ENCODE results near the gene VTI1A.
"Not testable (repeated sequence)": the region's sequence is repeated elsewhere in the genome, so short reads cannot be mapped to it uniquely, and the experiment has no call there.

Gene VTI1A

DNA sequence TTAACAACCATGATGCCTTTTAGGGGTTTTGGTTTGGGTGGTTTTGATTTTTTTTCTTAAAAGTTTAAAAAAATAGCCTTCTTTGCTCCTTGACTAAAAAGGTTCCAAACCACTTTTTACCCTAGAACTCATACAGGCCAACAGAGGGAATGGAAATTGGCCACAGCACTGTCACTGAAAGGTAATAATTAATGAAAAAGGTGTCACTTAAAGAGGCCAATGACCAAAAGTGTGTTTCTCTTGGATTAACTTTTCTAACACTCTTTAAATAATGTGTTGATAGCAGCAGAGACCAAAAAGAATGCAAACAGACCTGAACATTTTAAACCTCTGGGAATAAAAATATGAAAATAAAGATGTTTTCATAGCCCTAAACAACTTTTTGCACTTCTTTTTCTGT lies 282.0 kb downstream of the VTI1A start:
- DNase-seq: no peak

DNA sequence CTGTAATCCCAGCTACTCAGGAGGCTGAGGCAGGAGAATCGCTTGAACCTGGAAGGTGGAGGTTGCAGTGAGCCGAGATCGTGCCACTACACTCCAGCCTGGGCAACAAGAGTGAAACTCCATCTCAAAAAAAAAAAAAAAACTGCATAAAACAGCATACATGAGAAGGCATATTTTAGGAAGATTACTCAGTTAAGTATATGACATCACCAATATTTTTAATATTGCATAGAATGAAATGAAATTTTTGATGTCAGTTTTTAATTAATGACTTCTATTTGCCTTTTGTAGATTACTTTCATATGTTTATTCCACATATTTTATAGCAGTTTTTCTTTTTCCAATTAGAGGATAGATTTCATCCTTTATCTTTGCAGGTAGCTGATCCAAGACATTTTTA lies 284.4 kb downstream of the VTI1A start:
- not testable (repeated sequence) for DNase-seq

DNA sequence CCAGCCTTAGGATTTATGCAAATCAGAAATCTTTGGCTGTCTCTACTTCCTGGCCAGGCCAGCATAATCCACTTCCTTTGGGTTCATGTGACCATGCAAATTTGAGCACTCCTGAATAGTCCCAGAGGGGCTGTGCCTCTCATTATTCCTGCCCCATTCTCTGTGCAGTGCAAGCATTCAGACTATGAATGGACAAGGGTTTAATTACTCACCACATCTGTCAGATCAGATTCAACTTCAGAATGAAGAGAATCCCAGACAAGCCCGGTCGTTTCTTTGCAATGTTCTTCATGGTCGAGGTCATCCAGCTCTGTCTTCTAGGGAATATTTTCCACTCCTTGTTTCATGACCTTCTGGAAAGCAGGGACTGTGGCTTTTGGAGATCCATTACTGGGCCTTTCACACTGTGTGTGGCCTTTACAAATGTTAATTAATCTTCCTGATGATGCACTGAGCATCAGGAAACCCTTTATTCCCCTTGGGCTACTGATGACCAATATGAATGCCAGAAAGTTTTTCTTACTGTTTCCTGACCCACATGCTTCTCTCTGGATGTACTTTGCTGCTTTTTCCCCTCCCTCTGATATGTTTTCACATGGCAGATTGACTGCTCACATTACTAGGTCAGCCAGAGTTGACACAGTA lies 285.4 kb downstream of the VTI1A start:
- no peak for DNase-seq

DNA sequence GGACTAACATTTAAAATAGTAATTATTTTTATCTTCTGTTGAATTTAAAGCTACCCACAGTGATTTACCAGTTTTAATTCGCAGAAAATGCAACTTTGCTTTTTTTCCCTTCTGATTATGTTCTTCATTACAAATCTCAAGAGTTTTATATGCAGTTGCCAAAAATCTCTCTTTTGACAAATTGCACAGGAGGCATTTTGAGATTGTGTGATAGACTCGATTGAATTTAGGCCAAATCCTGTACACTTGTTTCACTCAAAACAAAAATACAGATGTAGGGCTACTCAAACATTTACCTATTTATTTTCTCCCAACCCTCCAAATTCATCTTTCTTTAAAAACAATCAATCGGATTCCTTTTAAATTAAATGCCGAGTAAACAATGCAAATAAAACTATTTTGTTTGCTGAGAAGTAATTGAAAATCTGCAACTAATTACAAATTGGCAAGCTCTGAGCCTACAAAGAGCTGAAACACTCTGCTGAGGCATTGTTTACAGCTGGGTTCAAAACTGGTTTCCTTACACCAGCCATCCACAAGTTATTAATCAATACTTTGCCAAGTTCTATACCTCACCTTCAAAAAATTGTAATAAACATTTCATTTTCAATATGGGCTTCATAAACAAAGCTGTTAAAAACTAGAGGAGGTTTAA lies 288.2 kb downstream of the VTI1A start:
- DNase-seq: no peak

DNA sequence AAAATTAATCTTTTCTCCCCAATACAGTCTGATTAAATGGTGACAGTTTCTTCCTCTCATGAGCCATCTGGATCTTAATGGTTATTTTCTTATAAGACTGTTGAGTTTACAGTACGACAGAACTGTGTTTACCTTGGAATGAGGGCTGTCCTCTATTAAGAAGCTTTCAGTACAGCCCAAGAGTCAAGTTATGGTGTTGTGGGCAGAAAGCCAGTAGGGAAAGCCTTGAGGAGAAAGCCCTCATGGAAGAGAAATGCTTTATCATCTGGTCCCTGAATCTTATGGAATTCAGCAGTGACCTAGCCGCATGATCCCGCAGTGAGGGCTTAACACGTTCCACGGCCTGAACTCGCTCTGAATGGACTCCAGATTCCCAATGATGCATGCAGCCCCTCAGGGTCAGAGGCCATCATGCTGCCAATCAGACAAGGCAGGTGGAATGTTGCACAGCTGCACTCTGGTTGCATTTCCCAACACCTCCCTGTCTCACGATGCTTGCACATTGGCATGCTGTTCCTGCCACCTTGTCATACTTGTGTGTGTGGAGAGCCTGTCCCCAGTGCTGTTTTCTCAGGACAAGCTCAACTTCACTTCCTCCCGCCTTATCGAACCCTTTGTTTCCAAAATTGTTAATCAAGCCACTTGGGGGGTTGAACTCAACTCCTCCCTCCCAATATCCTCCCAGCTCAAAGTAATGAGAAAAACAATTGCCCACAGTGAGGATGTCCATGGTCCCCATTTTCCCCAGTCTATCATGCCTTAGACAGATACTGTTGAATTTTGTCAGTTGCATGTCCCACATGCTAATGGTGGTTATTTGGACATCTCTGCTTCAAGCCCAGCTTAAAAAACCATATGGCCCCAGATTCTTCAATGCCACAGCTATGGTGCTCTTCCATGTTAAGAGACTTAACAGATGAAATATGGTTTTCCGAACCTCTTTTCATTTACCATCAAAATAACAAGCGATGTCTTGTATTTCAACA lies 291.9 kb downstream of the VTI1A start:
- no peak for DNase-seq

DNA sequence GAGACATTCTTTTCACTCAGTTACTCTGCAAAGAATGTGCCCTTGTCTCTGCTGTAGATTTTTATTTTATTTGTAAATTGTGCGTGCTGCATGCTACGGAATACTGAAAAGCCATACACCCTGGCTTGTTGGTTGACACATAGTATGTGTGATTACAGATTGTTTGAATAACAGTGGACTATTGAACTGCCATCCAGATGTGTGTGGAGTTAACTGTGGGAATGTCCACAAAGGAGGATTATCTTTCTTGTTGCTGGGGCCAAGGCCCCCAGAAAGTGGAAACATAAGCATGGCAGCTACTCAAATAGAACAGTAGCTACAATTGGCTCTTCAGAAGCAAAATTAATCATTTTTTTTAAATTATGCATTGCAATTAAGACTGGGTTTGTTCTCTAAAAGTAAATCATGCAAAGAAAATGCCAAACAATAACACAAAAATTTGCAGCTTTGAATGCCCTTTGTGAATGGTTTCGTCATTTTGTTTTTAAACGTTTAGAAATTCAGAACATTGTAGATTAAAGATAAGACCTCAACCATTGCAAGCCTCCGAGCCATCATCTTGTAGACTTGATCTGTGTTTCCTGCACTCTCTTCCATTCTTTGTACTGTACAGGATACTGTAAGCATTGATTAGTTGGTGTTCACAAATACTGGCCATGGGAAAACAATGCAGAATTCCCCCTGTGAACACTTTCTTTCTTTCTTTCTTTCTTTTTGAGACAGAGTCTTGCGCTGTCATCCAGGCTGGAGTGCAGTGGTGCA lies 292.8 kb downstream of the VTI1A start:
- DNase-seq: no peak

DNA sequence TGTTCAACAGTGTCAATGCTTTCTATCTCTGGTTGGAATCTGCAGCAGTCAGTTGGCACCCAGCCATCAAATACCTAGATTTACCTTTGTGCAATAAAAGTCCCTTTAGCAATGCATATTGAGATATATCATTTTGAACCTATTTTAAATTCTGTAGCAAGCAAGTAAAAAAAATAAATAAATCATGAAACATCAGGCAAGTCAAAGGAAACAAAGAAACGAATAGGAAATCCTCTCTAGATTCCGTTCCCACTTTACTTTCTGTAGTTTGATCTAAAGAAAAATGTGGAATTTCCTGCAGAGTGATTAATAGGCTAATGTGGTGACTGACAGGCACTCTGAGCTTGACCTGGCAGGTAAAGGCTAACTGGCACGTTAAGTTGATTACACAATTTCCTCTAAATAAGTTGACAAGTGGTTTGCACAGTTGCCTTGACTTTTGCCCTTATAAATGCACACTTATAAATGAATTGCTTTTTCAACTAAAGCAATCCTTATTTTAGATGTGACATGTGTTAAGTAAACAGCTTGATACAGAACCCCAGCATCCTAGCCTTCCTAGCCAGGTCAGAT lies 294.9 kb downstream of the VTI1A start:
- no peak for DNase-seq

DNA sequence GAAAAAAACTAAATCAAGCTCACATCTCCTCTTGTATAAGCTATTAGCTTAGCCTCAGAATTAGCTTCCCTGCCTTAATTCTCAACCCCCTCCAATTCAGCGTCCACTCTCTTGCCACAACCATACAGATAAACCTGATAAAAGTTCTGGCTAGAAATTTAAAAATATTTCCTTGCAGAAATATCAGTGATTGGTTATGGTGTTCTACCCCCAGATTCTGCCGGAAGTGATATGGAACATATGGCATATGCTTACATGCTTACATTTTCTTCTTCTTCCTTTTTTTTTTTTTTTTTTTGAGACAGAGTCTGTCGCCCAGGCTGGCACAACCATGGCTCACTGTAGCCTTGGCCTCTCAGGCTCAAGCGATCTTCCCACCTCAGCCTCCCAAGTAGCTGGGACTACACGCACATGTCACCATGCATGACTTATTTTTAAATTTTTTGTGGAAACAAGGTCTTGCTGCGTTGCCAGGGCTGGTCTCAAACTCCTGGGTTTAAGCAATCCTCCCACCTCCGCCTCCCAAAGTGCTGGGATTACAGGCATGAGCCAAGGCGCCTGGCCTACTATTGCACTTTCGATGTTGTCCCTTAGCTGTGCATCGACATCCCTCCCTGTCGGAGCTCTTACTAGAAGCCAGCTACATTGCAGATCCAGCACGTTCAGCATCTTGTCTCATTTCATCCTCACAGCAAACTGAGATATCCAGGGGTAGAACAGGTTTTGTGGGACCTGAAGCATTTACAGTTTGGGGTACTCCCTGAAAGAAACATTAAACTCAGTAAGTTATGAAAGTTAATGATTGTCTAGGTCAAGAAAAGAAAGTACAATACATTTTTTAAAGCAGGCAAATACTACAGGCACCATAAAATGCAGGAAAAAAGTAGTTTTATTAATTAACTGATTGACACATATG lies 297.4 kb downstream of the VTI1A start:
- no peak for DNase-seq

DNA sequence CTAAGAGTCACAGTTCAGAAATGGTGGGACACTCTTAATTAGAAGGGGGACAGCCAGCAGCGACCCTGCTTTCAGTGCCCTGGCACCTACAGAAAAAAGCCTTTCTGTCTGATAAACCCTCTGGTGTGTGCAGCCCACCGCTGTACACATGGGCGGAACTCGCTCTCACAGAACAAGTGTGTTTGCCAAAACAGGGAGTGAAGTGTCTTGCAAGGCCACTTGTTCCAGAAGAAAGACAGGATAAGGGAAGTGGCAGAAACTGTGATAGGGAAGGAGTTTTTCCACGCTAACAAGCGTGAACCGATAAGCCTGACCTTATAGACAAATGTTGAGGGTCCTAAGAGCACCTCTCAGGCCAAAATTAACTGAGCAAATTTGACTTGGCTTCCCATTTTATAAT lies 299.3 kb downstream of the VTI1A start:
- no peak for DNase-seq

DNA sequence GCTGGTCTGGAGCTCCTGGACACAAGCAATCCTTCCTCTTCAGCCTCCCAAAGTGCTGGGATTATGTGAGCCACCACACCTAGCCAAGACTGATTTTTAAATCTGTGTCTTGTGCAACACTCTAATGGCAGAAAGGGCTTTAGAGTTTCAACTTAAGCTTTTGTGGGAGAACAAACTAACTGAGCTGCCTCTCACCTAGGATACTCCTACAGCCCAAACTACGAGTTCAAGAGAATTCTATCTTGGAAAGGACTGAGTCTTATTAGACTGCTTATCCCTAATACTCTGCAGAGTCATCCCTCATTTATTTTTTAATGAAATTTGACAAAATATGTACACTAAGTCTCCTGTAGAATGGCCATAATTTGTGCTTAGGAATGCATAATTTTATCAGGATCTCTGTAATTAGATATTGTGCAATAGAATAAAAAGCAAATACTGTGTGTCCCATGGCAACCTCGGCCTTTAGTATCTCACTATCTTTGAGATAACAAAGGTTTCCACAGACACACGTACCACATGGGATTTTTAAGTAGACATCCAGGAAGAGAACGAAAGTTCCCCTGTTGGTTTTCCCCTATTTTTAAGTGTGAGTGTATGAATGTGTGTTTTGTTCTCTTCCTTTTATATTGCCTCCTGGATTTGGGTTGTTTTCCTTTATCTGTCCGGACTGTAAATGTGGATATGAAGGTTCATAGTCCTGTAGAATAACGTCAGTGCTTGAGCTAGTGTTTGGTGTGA lies 303.6 kb downstream of the VTI1A start:
- no peak for DNase-seq

DNA sequence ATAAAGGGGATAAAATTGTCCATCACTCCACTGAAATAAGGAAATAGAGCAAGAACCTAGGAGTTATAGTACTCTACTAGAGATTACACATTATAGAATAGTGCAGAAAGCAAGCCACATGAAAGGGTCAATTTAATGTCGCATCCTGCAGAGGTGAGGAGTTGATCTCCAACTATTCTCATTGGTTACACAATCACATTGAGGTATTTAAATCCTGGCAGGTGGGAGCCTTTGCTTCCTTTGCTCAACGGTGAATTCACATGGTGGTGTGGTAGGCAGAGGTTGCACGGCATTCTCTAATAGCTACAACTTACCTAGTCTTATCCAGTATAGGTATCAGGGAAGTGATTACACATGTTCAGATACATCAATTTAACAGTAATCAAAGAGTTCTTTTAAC lies 304.6 kb downstream of the VTI1A start:
- DNase-seq: no peak

DNA sequence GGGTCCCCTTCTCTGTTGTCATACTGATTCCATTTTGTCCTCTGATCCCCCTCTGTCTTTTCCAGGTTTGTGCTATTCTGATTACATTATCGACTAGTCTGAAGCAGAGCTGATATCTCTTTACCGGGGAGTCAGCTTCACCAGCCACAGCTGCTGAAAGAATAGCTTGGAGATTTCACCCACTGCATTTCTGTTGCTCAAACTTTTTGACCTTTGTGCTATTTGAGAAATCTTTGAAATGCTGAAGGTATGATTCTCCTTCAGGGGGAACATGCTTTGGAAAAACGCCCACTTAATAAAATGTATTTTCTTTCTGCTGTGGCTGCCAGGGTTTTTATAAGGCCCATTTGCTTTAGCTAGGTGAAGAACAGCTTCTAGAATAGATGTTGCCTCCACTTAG lies 305.3 kb downstream of the VTI1A start:
- DNase-seq: no peak

DNA sequence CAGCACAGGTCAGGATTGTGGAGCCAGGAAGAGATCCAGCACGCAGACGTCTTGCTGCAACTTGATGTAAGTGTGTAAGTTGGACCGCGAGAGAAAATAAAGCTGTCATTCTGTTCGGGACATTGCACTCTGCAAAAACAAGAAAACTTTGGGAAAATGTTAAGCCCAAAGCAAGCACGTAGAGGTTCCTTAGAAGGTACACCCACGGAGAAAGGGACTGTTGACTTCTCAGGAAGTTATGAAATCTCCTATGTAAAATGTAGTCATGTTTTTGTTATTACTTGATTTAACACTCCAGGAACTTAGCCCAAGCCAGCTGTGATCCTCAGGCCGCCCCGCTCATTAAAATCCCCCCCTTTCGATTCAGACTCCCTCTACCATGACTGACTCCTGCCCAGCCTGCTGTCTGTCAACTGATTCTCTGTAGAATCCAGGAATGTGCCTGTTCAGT lies 307.0 kb downstream of the VTI1A start:
- no peak for DNase-seq

DNA sequence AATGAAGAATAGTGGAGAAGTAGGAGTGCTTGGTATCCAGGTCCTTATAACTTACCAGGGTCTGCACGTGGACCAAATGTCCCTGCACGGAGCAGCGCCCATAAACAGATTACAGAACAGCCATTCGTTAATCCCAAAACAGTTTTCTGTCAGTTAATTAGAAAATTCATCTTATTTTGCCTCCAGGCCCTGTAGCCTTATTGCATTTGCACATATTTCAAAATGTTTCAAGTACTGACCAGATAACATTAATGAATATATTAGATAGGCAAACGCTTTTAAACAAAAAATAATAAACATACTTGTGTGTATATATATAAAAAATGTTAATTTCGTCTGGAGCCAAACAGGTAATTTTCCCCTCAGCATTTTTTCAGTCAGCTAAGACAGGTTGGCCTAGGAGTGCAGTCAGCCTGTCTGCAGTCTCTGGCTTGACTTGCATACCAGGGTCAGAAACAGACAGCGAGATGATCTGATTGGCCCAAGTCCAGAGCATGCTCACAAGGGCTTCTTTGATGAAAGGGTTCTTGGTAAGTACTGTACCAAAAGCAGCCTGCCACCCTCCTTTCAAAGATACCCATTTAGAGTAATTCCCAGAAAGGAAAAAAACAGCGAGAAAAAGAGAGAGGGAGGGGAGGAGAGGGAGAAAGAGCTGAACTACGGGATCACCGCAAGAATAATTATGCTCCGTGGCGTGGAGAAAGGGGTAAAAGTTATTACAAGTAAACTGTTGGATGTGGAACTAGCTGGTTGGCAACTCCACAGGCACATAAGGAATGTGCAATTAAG lies 308.6 kb downstream of the VTI1A start:
- no peak for DNase-seq

DNA sequence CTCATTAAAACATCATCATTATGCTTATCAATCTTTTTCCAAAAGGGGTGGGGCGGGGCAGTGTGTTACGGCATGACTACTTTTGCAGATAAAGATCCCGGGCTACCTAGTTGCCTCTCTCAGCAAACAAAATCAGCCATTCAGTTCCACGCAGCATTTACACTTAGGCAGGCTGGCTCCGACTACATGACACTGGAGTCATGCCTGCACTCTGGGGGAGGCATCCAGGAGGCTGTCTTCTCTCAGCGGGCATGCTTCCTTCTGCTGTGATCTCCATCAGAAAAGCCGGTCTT lies 309.2 kb downstream of the VTI1A start:
- DNase-seq: no peak

DNA sequence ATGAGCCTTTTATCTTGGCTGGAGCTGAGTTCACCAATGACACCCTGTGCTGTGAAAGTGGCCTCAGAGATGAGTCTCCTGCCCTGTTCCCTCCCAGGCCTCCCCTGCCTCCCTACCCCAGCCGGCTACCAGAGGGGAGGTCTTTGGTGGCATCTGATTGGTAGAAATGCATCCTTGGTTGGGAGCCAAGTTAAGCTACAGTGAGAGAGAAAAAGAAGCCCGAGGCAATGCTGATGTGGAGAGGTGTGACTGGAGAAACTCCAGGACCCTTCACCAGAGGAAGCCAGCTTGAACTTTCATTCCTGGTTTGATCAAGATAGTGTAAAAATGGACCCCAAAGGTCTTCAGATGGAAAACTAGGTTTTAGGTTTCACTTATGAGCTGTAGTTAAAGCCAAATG lies 311.9 kb downstream of the VTI1A start:
- DNase-seq: no peak

DNA sequence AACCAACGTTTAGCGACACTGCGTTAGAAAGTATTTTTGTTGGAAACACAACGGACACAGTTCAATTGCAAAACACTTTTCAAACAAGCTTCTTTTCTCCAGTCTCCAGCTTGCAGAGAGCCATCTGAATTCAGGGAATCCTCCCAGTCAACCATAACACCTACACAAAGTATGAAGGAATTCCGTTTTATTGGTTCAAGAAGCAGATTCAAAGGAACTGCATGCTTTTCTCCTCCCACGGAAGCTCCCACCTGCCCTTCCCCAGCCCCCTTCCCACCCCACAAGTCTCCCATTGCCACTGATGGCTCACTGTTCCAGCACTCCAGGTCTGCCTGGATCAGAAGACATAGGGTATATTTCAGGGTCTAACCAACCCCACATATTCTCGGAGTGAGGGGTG lies 312.5 kb downstream of the VTI1A start:
- no peak for DNase-seq

DNA sequence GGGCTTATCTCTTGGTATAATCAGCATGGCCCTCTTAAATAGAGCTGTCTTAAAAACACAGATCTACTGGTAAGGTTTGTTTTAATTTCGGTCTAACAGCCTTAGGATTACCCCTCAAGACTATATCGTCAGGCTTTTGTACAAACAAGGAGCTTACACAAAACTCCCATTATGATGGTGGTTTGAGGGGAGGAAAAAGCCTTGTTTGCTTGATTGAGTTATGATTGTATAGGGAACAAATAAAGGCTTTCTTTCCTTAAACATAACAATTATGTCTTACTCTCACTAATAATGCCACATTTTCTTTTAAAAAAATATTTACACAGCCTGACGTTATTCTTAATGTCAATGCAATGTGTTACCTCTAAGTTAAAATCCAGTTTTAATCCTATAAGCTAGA lies 314.2 kb downstream of the VTI1A start:
- DNase-seq: no peak

DNA sequence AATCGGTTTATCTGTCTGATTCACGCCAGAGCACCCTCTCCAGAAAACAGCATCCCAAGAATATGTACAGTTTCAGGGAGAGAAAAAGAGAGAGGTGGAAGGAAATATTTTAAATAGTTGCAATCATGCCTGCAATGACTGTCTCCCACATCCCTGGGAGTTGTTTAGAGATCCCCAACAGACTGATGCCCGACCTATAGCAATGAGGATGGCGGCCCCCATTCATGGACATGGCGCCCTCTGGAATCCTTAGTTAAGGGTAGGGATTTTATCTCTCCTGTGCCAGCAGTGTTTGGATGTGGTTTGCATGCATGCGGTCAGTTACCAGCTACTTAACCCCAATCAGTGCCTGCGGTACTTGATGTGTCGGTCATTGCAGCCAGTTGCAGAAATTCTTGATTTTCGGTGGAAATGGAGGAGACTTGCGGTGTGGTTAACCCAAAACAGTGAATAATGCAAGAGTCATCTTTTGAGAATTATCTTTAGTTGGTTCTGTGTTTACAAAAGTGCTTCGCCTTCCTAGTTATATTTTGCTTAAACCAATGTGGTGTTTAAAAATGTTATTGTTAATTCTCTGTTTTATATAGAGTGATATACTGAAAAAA lies 317.0 kb downstream of the VTI1A start:
- DNase-seq: no peak

All from CD4-positive, alpha-beta T cell treated with Interleukin-4 for 1 hour (primary cell).